CD4-positive, alpha-beta T cell (primary cell): Measurements from ENCODE around the gene ZNF428. TPM values are rescaled to one million over a fixed set of nuclear protein-coding genes. Genes with fewer than 3 reads are reported as not detected.

ENCODE experiments used
- ATAC-seq: fragments of 200-7000 bp; cut with Tn5 transposase; one replicate; pipeline ENCODE4 v1.10.0; 2022; ENCODE audit warnings: mild to moderate bottlenecking; ENCODE audit not compliant: poor library complexity
- CTCF ChIA-PET: fragments of 350-600 bp; sonication (Branson Sonifier 250); formaldehyde crosslinking; loops from one replicate; lab custom pipeline; 2021; ENCODE audit warnings: antibody characterized with exemption, inconsistent platforms; lab: Charles Lee
- POLR2A ChIA-PET: fragments of 350-600 bp; sonication (Branson Sonifier 250); formaldehyde crosslinking; loops from one replicate; lab custom pipeline; 2021; ENCODE audit warnings: antibody characterized with exemption, inconsistent platforms; lab: Charles Lee
- DNase-seq, 14 experiments: peaks; one replicate each; pipeline ENCODE4 v3.0.0-alpha.2; 2013 to 2020; ENCODE audit warnings: mixed read lengths in 2 of 14
- H3K27ac ChIP-seq, 2 donors: one replicate each; pipeline versions ENCODE4 v1.5.1 to v1.7.0; 2013; ENCODE audit warnings: low read length in 2 of 2, low read depth in 1 of 2, mild to moderate bottlenecking in 1 of 2
- H3K27me3 ChIP-seq, 2 experiments: 1 replicate in 1 of 2; 2 replicates in 1 of 2; pipeline versions ENCODE4 v1.6.1 to v1.7.0; 2013; ENCODE audit warnings: low read length in 2 of 2, control low read depth in 1 of 2, mild to moderate bottlenecking in 1 of 2, moderate library complexity in 1 of 2; ENCODE audit not compliant: insufficient read depth in 2 of 2, control insufficient read depth in 1 of 2
- H3K36me3 ChIP-seq: one replicate; pipeline ENCODE4 v1.6.1; 2013; ENCODE audit warnings: low read length, control low read depth; ENCODE audit not compliant: insufficient read depth
- H3K4me1 ChIP-seq: one replicate; pipeline ENCODE4 v1.6.1; 2013; ENCODE audit warnings: low read length, control low read depth; ENCODE audit not compliant: insufficient read depth
- H3K4me3 ChIP-seq: one replicate; pipeline ENCODE4 v1.5.1; 2013; ENCODE audit warnings: mild to moderate bottlenecking, low read length, moderate library complexity
- H3K9me3 ChIP-seq, 2 experiments: 1 replicate in 1 of 2; 2 replicates in 1 of 2; pipeline versions ENCODE4 v1.6.1 to v1.7.0; 2013; ENCODE audit warnings: low read length in 2 of 2, mild to moderate bottlenecking in 2 of 2, control low read depth in 1 of 2, moderate library complexity in 1 of 2; ENCODE audit not compliant: control insufficient read depth in 1 of 2, insufficient read depth in 1 of 2
- H3K27ac Mint-ChIP-seq: one replicate; pipeline ENCODE4 v1.8.0; 2020; ENCODE audit warnings: mixed read lengths
- H3K27me3 Mint-ChIP-seq: one replicate; pipeline ENCODE4 v1.8.0; 2021; ENCODE audit warnings: mixed read lengths
- H3K36me3 Mint-ChIP-seq: one replicate; pipeline ENCODE4 v1.8.0; 2021; ENCODE audit warnings: low read depth, mixed read lengths
- H3K4me1 Mint-ChIP-seq: one replicate; pipeline ENCODE4 v1.8.0; 2021; ENCODE audit warnings: low read depth, mixed read lengths
- H3K4me3 Mint-ChIP-seq: one replicate; pipeline ENCODE4 v1.8.0; 2020; ENCODE audit warnings: mild to moderate bottlenecking, mixed read lengths
- H3K9me3 Mint-ChIP-seq: one replicate; pipeline ENCODE4 v1.8.0; 2020; ENCODE audit warnings: mixed read lengths
- CTCF ChIP-seq: fragments of 200-600 bp; IDR thresholded peaks from one replicate; pipeline ENCODE4 v1.8.0; 2022; ENCODE audit warnings: antibody characterized with exemption, mild to moderate bottlenecking
- intact Hi-C, 2 experiments: fragments of 100-400 bp; cut with DNase I in 1 of 2; cut with micrococcal nuclease in 1 of 2; formaldehyde crosslinking; loops; one replicate each; pipeline versions ENCODE4 v1.15.1 to v1.9.0; 2023 to 2025; cut with DNase I, micrococcal nuclease
- total RNA-seq, 174 experiments: library from RNA in 2 of 174; stranded (reverse) in 2 of 174; gene quantifications; one replicate each; pipeline ENCODE4 v1.2.3 and lab custom pipeline; 2021 to 2026

The ZNF428 gene
- total RNA-seq, 2 experiments from 2014 or later, result 22.3 to 24.8 TPM

GRCh38 chr19:43667876-43668405, 48.5 kb upstream of the ZNF428 start:
- intact Hi-C loops, result loop anchor here (1.0 to 10.0 kb wide), 5 partner anchors 29 to 205 kb away; partner anchors contain the start of genes CADM4 (in 1 of the 2), IRGQ (in 1 of the 2), SRRM5 (in 1 of the 2) and ZNF428 (in 1 of the 2)
- DNase-seq (peak in 1 of 14 experiments; percentile 91), ATAC-seq (no peak)
- Mint-ChIP-seq H3K27ac (peak overlapping the region; percentile 61), H3K36me3 (peaks cover 4% of the 10 kb centered on the region), H3K4me3 (peak overlapping the region; percentile 87), H3K4me1 (peaks cover 52% of the 10 kb centered on the region), H3K27me3 (no peaks in the 10 kb centered on the region), H3K9me3 (no peaks in the 10 kb centered on the region)
- no peak overlapping the region for H3K27ac ChIP-seq
- ChIA-PET CTCF (interaction anchor here (0.7 to 1.5 kb wide), 8 partner anchors 46 to 232 kb away, joined by 3 to 7 read pairs (median 4); no protein-coding TSS in a partner anchor), POLR2A (interaction anchor here (0.5 to 2.7 kb wide), 29 partner anchors 9 to 1593 kb away, joined by 3 to 18 read pairs (median 5); partner anchors contain the start of genes IRGQ, KCNN4, PHLDB3 and SMG9)
- H3K9me3 ChIP-seq, result no peaks in the 10 kb centered on the region
- no peak for TF ChIP-seq CTCF
- peaks cover 55% of the 10 kb centered on the region for H3K4me1 ChIP-seq
- no peaks in the 10 kb centered on the region for H3K27me3 ChIP-seq
- peaks cover 10% of the 10 kb centered on the region for H3K36me3 ChIP-seq
- H3K4me3 ChIP-seq, result peak overlapping the region; percentile 68

GRCh38 chr19:43667126-43667875, 47.9 kb upstream of the ZNF428 start:
- Mint-ChIP-seq H3K4me1 (peaks cover 52% of the 10 kb centered on the region), H3K27ac (no peak overlapping the region), H3K9me3 (no peaks in the 10 kb centered on the region), H3K4me3 (peak overlapping the region; percentile 87), H3K36me3 (peaks cover 4% of the 10 kb centered on the region), H3K27me3 (no peaks in the 10 kb centered on the region)
- intact Hi-C loops, result loop anchor here in 1 of 2 experiments (10.0 kb wide), 1 partner anchor 52 kb away; the partner anchor contains the start of genes SRRM5 and ZNF428
- Histone ChIP-seq H3K36me3 (peaks cover 10% of the 10 kb centered on the region), H3K4me3 (no peak overlapping the region), H3K4me1 (peaks cover 55% of the 10 kb centered on the region), H3K9me3 (no peaks in the 10 kb centered on the region), H3K27me3 (no peaks in the 10 kb centered on the region), H3K27ac (no peak overlapping the region)
- ChIA-PET CTCF (interaction anchor here (1.5 kb wide), 1 partner anchor 118 kb away, joined by 4 read pairs; no protein-coding TSS in a partner anchor), POLR2A (interaction anchor here (1.0 to 1.9 kb wide), 5 partner anchors 15 to 204 kb away, joined by 3 to 18 read pairs (median 6); partner anchors contain the start of genes IRGQ, KCNN4, PHLDB3 and ZNF576)
- TF ChIP-seq CTCF, result no peak
- DNase-seq, result peak in 4 of 14 experiments; percentile 1 to 32 (median 10)
- ATAC-seq, result no peak

- DNase-seq (peak in 9 of 14 experiments; percentile 15 to 87 (median 51)), ATAC-seq (peak; percentile 6)
- Histone ChIP-seq H3K36me3 (peaks cover 10% of the 10 kb centered on the region), H3K4me3 (no peak overlapping the region), H3K27me3 (no peaks in the 10 kb centered on the region), H3K27ac (peak overlapping the region in 1 of 2 donors; percentile 10), H3K4me1 (peaks cover 38% of the 10 kb centered on the region), H3K9me3 (peaks cover 0 to 3% of the 10 kb centered on the region in 2 experiments)
- peak overlapping the region; percentile 43 for H3K27ac Mint-ChIP-seq
- TF ChIP-seq CTCF, result no peak
- peaks cover 38% of the 10 kb centered on the region for H3K4me1 Mint-ChIP-seq
- intact Hi-C loops, result loop anchor here in 1 of 2 experiments (10.0 kb wide), 1 partner anchor 49 kb away; the partner anchor contains the start of genes SRRM5 and ZNF428
- POLR2A ChIA-PET, result no interaction called here
- peak overlapping the region; percentile 21 for H3K4me3 Mint-ChIP-seq
- H3K27me3 Mint-ChIP-seq, result no peaks in the 10 kb centered on the region
- CTCF ChIA-PET, result interaction anchor here (0.6 kb wide), 1 partner anchor 543 kb away, joined by 3 read pairs; no protein-coding TSS in a partner anchor
- peaks cover 5% of the 10 kb centered on the region for H3K9me3 Mint-ChIP-seq
- peaks cover 17% of the 10 kb centered on the region for H3K36me3 Mint-ChIP-seq
Observed at GRCh38 chr19:43664018-43664417, 44.6 kb upstream of the ZNF428 start.
